H1 (cell line): ENCODE data around the gene ABCF2. TPM values are rescaled to one million over a fixed set of nuclear protein-coding genes. Genes with fewer than 3 reads are reported as not detected.

ENCODE experiments used
- CTCF ChIA-PET: fragments of 300-600 bp; sonication (Branson Sonifier 250); formaldehyde crosslinking; loops from one replicate; lab custom pipeline; 2021; ENCODE audit not compliant: partially characterized antibody; lab: Charles Lee
- POLR2A ChIA-PET: fragments of 300-600 bp; sonication (Branson Sonifier 250); formaldehyde crosslinking; loops from one replicate; lab custom pipeline; 2021; ENCODE audit warnings: inconsistent platforms; ENCODE audit not compliant: partially characterized antibody; lab: Charles Lee
- DNase-seq, 2 experiments: peaks; one replicate each; pipeline versions ENCODE4 v3.0.0 to v3.0.0-alpha.2; 2010 to 2022; ENCODE audit warnings: low spot score in 2 of 2, low read depth in 1 of 2, mixed read lengths in 1 of 2
- FAIRE-seq: peaks from 2 replicates; lab custom pipeline; 2011; peaks lifted over from hg19 to GRCh38; lab: Jason Lieb, UNC
- H2AFZ ChIP-seq: 2 replicates; pipeline ENCODE4 v1.8.1; 2012; ENCODE audit warnings: low read length, inconsistent platforms
- H2AK5ac ChIP-seq: 2 replicates; pipeline ENCODE4 v1.6.1; 2013; ENCODE audit warnings: low read depth, low read length
- H2BK120ac ChIP-seq: replicated peaks from 2 replicates; pipeline ENCODE3; 2013; ENCODE audit warnings: low read depth, low read length, inconsistent platforms
- H2BK12ac ChIP-seq: 2 replicates; pipeline ENCODE4 v1.6.1; 2013; ENCODE audit warnings: low read depth, low read length
- H2BK15ac ChIP-seq: 2 replicates; pipeline ENCODE4 v1.6.1; 2013; ENCODE audit warnings: low read length
- H2BK20ac ChIP-seq: 2 replicates; pipeline ENCODE4 v1.6.1; 2013; ENCODE audit warnings: low read length
- H2BK5ac ChIP-seq: 2 replicates; pipeline ENCODE4 v1.6.1; 2013; ENCODE audit warnings: low read depth, low read length
- H3K14ac ChIP-seq: 2 replicates; pipeline ENCODE4 v1.6.1; 2013; ENCODE audit warnings: inconsistent platforms; ENCODE audit not compliant: insufficient read length
- H3K18ac ChIP-seq: 2 replicates; pipeline ENCODE4 v1.6.1; 2013; ENCODE audit warnings: low read length; ENCODE audit errors: extremely low read depth
- H3K23ac ChIP-seq: 2 replicates; pipeline ENCODE4 v1.6.1; 2013; ENCODE audit warnings: inconsistent platforms; ENCODE audit not compliant: insufficient read length
- H3K23me2 ChIP-seq: 2 replicates; pipeline ENCODE4 v1.6.1; 2013; ENCODE audit warnings: low read depth, low read length
- H3K27ac ChIP-seq: 2 replicates; pipeline ENCODE4 v1.6.1; 2011; ENCODE audit warnings: low read depth, low read length, inconsistent platforms
- H3K27me3 ChIP-seq, 4 experiments: replicated peaks in 1 of 4; 1 replicate in 1 of 4; 2 replicates in 3 of 4; pipeline versions ENCODE4 v1.6.1 to v1.8.1; 2011 to 2013; ENCODE audit warnings: low read length in 3 of 4, mild to moderate bottlenecking in 3 of 4, inconsistent platforms in 2 of 4, mixed read lengths in 2 of 4, moderate library complexity in 1 of 4; ENCODE audit not compliant: control insufficient read depth in 3 of 4, insufficient read depth in 3 of 4; ENCODE audit errors: extremely low read depth in 1 of 4
- H3K36me3 ChIP-seq, 4 experiments: 2 replicates each; pipeline versions ENCODE4 v1.6.1 to v1.8.1; 2011 to 2013; ENCODE audit warnings: mild to moderate bottlenecking in 4 of 4, low read length in 3 of 4, moderate library complexity in 2 of 4, control low read depth in 1 of 4, inconsistent platforms in 1 of 4; ENCODE audit not compliant: insufficient read depth in 4 of 4, control insufficient read depth in 2 of 4
- H3K4ac ChIP-seq: replicated peaks from 2 replicates; pipeline ENCODE3; 2013; ENCODE audit warnings: low read length, low read depth, mixed read lengths, inconsistent platforms; ENCODE audit not compliant: insufficient read length
- H3K4me1 ChIP-seq, 4 experiments: replicated peaks in 1 of 4; 1 replicate in 1 of 4; 2 replicates in 3 of 4; pipeline versions ENCODE4 v1.6.1 to v1.8.1; 2011 to 2013; ENCODE audit warnings: low read length in 3 of 4, inconsistent platforms in 2 of 4, mixed read lengths in 1 of 4; ENCODE audit not compliant: insufficient read depth in 4 of 4, control insufficient read depth in 3 of 4
- H3K4me2 ChIP-seq, 2 experiments: 2 replicates each; pipeline versions ENCODE4 v1.6.1 to v1.8.1; 2011 to 2013; ENCODE audit warnings: low read depth in 2 of 2, low read length in 2 of 2, control low read depth in 1 of 2, inconsistent platforms in 1 of 2, mild to moderate bottlenecking in 1 of 2; ENCODE audit not compliant: insufficient read depth in 1 of 2
- H3K4me3 ChIP-seq, 4 experiments: fragments of 200-600, 300-600 bp in 1 of 4; sonication (generic), shearing (Covaris generic), sonication (Bioruptor Twin) in 1 of 4; 2 replicates each; pipeline versions ENCODE4 v1.5.1 to v1.8.1; 2011 to 2016; ENCODE audit warnings: low read length in 4 of 4, low read depth in 3 of 4, control low read depth in 2 of 4, inconsistent platforms in 2 of 4, mild to moderate bottlenecking in 2 of 4, mixed read lengths in 1 of 4, moderate library complexity in 1 of 4; ENCODE audit not compliant: insufficient read depth in 2 of 4; ENCODE audit errors: extremely low read depth in 1 of 4
- H3K56ac ChIP-seq: replicated peaks from 2 replicates; pipeline ENCODE3; 2013; ENCODE audit warnings: low read depth, mild to moderate bottlenecking, mixed read lengths, low read length, inconsistent platforms; ENCODE audit not compliant: insufficient read length
- H3K79me1 ChIP-seq: 2 replicates; pipeline ENCODE4 v1.6.1; 2013; ENCODE audit warnings: low read depth, low read length, control low read depth
- H3K79me2 ChIP-seq, 2 experiments: 2 replicates each; pipeline versions ENCODE4 v1.6.1 to v1.8.1; 2012 to 2013; ENCODE audit warnings: low read length in 2 of 2, mild to moderate bottlenecking in 2 of 2, inconsistent platforms in 1 of 2; ENCODE audit not compliant: insufficient read depth in 2 of 2, control insufficient read depth in 1 of 2
- H3K9ac ChIP-seq, 4 experiments: replicated peaks in 1 of 4; 1 replicate in 1 of 4; 2 replicates in 3 of 4; pipeline versions ENCODE4 v1.6.1 to v1.8.1; 2011 to 2013; ENCODE audit warnings: low read depth in 3 of 4, low read length in 3 of 4, control low read depth in 2 of 4, mild to moderate bottlenecking in 2 of 4, moderate library complexity in 2 of 4, inconsistent platforms in 1 of 4; ENCODE audit errors: extremely low read depth in 1 of 4
- H3K9me3 ChIP-seq, 2 experiments: 2 replicates each; pipeline versions ENCODE4 v1.6.1 to v1.8.1; 2012 to 2013; ENCODE audit warnings: mild to moderate bottlenecking in 2 of 2, moderate library complexity in 2 of 2, control low read depth in 1 of 2, inconsistent platforms in 1 of 2, low read depth in 1 of 2, low read length in 1 of 2, mixed read lengths in 1 of 2; ENCODE audit not compliant: insufficient read depth in 2 of 2
- H4K20me1 ChIP-seq, 2 experiments: replicated peaks in 1 of 2; 2 replicates each; pipeline versions ENCODE3 to v1.8.1; 2011 to 2013; ENCODE audit warnings: inconsistent platforms in 2 of 2, low read length in 2 of 2, mild to moderate bottlenecking in 1 of 2; ENCODE audit not compliant: insufficient read depth in 2 of 2, control insufficient read depth in 1 of 2
- H4K5ac ChIP-seq: 2 replicates; pipeline ENCODE4 v1.6.1; 2013; ENCODE audit warnings: low read length, low read depth, mixed read lengths, inconsistent platforms; ENCODE audit not compliant: insufficient read length
- H4K8ac ChIP-seq: 2 replicates; pipeline ENCODE4 v1.8.0; 2013; ENCODE audit warnings: mild to moderate bottlenecking, moderate library complexity, low read length, inconsistent platforms; ENCODE audit not compliant: insufficient read depth; ENCODE audit errors: extremely low read depth
- H4K91ac ChIP-seq: replicated peaks from 2 replicates; pipeline ENCODE3; 2013; ENCODE audit warnings: low read length, mixed read lengths, inconsistent platforms; ENCODE audit not compliant: insufficient read length
- ASH2L ChIP-seq: fragments of 200-600, 300-600 bp; sonication (generic); IDR thresholded peaks from one replicate; pipeline ENCODE4 v1.7.1; 2017; ENCODE audit warnings: low read length
- ATF3 ChIP-seq: IDR thresholded peaks from 2 replicates; pipeline ENCODE4 v1.6.1; 2011; ENCODE audit warnings: low read depth, mild to moderate bottlenecking, low read length; ENCODE audit not compliant: insufficient read depth
- BCL11A ChIP-seq, 2 experiments: IDR thresholded peaks; one replicate each; pipeline ENCODE4 v1.6.1; 2011; ENCODE audit warnings: low read depth in 2 of 2, low read length in 2 of 2, mild to moderate bottlenecking in 2 of 2
- BRCA1 ChIP-seq: IDR thresholded peaks from 2 replicates; pipeline ENCODE4 v1.6.1; 2012; ENCODE audit warnings: low read depth, low read length, improper control_type of control experiment
- CEBPB ChIP-seq: IDR thresholded peaks from 2 replicates; pipeline ENCODE4 v1.6.1; 2012; ENCODE audit warnings: low read depth, low read length
- JUND ChIP-seq: IDR thresholded peaks from 2 replicates; pipeline ENCODE4 v1.6.1; 2011; ENCODE audit warnings: mild to moderate bottlenecking, improper control_type of control experiment, low read length
- NRF1 ChIP-seq: IDR thresholded peaks from 2 replicates; pipeline ENCODE4 v1.6.1; 2011; ENCODE audit warnings: mild to moderate bottlenecking, low read depth, low read length, improper control_type of control experiment
- RAD21 ChIP-seq, 2 experiments: IDR thresholded peaks in 1 of 2; conservative IDR thresholded peaks in 1 of 2; 2 replicates each; pipeline ENCODE4 v1.6.1; 2011; ENCODE audit warnings: low read depth in 2 of 2, low read length in 2 of 2, improper control_type of control experiment in 1 of 2, inconsistent platforms in 1 of 2, mild to moderate bottlenecking in 1 of 2, moderate library complexity in 1 of 2
- RXRA ChIP-seq: IDR thresholded peaks from 2 replicates; pipeline ENCODE4 v1.6.1; 2011; ENCODE audit warnings: low read depth, mild to moderate bottlenecking, low read length, moderate library complexity; ENCODE audit not compliant: insufficient read depth
- SAP30 ChIP-seq: fragments of 300-600 bp; sonication (generic); IDR thresholded peaks from 2 replicates; pipeline ENCODE4 v1.7.1; 2012; ENCODE audit warnings: low read length, moderate library complexity, mild to moderate bottlenecking, inconsistent platforms; ENCODE audit not compliant: insufficient read depth, insufficient replicate concordance
- SIN3A ChIP-seq, 2 experiments: IDR thresholded peaks in 1 of 2; conservative IDR thresholded peaks in 1 of 2; 2 replicates each; pipeline ENCODE4 v1.6.1; 2011 to 2012; ENCODE audit warnings: low read length in 2 of 2, improper control_type of control experiment in 1 of 2, low read depth in 1 of 2, mild to moderate bottlenecking in 1 of 2
- SIRT6 ChIP-seq: IDR thresholded peaks from one replicate; pipeline ENCODE4 v1.7.1; 2012; ENCODE audit warnings: low read length, inconsistent platforms
- SP4 ChIP-seq: IDR thresholded peaks from 2 replicates; pipeline ENCODE4 v1.6.1; 2012; ENCODE audit warnings: low read length, inconsistent platforms
- TBP ChIP-seq: IDR thresholded peaks from 2 replicates; pipeline ENCODE4 v1.6.1; 2011; ENCODE audit warnings: low read depth, low read length, improper control_type of control experiment
- WGBS, 2 experiments: shearing (Covaris generic) in 1 of 2; methylation state at CpG; one replicate each; pipeline versions ENCODE4 v1.1.6 to v1.1.7; 2013 to 2015; ENCODE audit warnings: low lambda C conversion rate in 2 of 2, mixed read lengths in 2 of 2, inconsistent platforms in 1 of 2, low coverage in 1 of 2, missing lambda C conversion rate in 1 of 2; ENCODE audit not compliant: insufficient replicate concordance in 2 of 2, insufficient coverage in 1 of 2, insufficient read length in 1 of 2; ENCODE audit errors: extremely low coverage in 1 of 2, missing lambda C conversion rate in 1 of 2; 5-methylcytosine and 5-hydroxymethylcytosine counted together
- polyA plus RNA-seq, 7 experiments: library from polyadenylated mRNA; depleted of rRNA in 3 of 7; stranded (reverse) in 5 of 7; unstranded in 2 of 7; fragments of >200 nt in 5 of 7; fragments of 200-250 nt in 2 of 7; gene quantifications; 1 replicate in 5 of 7; 2 replicates in 1 of 7; 4 replicates in 1 of 7; pipeline versions ENCODE4 v1.2.1 to v1.2.3, GENCODE V29; 2011 to 2013; ENCODE audit warnings: missing spikeins in 2 of 7, mixed read lengths in 2 of 7
- total RNA-seq: library from RNA; stranded (reverse); fragmentation: NEBNext Ultra II Directional; extraction: Animal tissue kit (Norgen Biotek cat#: 25700); gene quantifications from 2 replicates; pipeline ENCODE4 v1.2.1, GENCODE V29; 2021

The ABCF2 gene
- total and polyA plus RNA-seq, 2 of the 8 experiments (the other 6 are each of a cell fraction or from before 2014, with no cell fraction given): 28.0 to 55.0 TPM

GRCh38 chr7:151189038-151189437, 38.0 kb downstream of the ABCF2 start:
- Histone ChIP-seq H3K56ac (no peak overlapping the region), H3K79me1 (no peaks in the 10 kb centered on the region), H4K8ac (no peak overlapping the region), H4K20me1 (no peaks in the 10 kb centered on the region), H3K79me2 (no peaks in the 10 kb centered on the region), H3K23ac (no peak overlapping the region), H3K9ac (no peak overlapping the region), H2BK5ac (no peak overlapping the region), H4K91ac (no peak overlapping the region), H3K23me2 (no peaks in the 10 kb centered on the region), H4K5ac (no peak overlapping the region), H2BK120ac (no peak overlapping the region), H2BK15ac (no peak overlapping the region), H3K4me3 (no peak overlapping the region), H2AK5ac (no peak overlapping the region), H2BK12ac (no peak overlapping the region), H2AFZ (no peak overlapping the region), H3K4ac (no peak overlapping the region), H3K18ac (no peak overlapping the region), H3K4me1 (no peaks in the 10 kb centered on the region), H3K9me3 (no peaks in the 10 kb centered on the region), H3K14ac (no peak overlapping the region), H3K27ac (no peak overlapping the region), H3K4me2 (no peak overlapping the region), H3K27me3 (no peaks in the 10 kb centered on the region), H2BK20ac (no peak overlapping the region), H3K36me3 (no peaks in the 10 kb centered on the region)
- DNase-seq (no peak), FAIRE-seq (no peak)
- POLR2A ChIA-PET: interaction anchor here (1.1 kb wide), 1 partner anchor 10 kb away, joined by 3 read pairs; no protein-coding TSS in a partner anchor
- CTCF ChIA-PET: interaction anchor here (0.9 kb wide), 1 partner anchor 11 kb away, joined by 3 read pairs; no protein-coding TSS in a partner anchor
- WGBS, 2 experiments: 86% methylated on average over 4 of the region's 4 CpGs; no CpG with 5 or more reads in 1 of the 2 experiments
- TF ChIP-seq RXRA (no peak), BRCA1 (no peak), SIRT6 (no peak), ATF3 (no peak), TBP (no peak), SP4 (no peak), JUND (no peak), SIN3A (conservative IDR thresholded peaks at IDR 0.05 in 1 of 2, IDR thresholded peaks at IDR 0.05 in 1 of 2; ENCODE audit: low read depth in 1 of 2, low read length in 2 of 2) (no peak), RAD21 (IDR thresholded peaks at IDR 0.05 in 1 of 2, conservative IDR thresholded peaks at IDR 0.05 in 1 of 2; ENCODE audit: low read depth in 2 of 2, low read length in 2 of 2) (no peak), NRF1 (no peak), SAP30 (no peak), BCL11A (IDR thresholded peaks at IDR 0.05; ENCODE audit: low read depth in 2 of 2, low read length in 2 of 2) (no peak), ASH2L (no peak), CEBPB (no peak)
